ENCODE data around the gene SLC47A2. TPM values are rescaled to one million over a fixed set of nuclear protein-coding genes. Genes with fewer than 3 reads are reported as not detected.
"Not testable (repeated sequence)": the region's sequence is repeated elsewhere in the genome, so short reads cannot be mapped to it uniquely, and the experiment has no call there.

SLC47A2 gene
- total RNA-seq, 2 experiments from 2014 or later = not detected

- POLR2A ChIA-PET, H3K4me3 Mint-ChIP-seq, H3K9me3 Mint-ChIP-seq: not testable (repeated sequence)
Measured at GRCh38 chr17:19669680-19670079, 46.7 kb downstream of the SLC47A2 start.

GRCh38 chr17:19664821-19665181 lies 51.6 kb downstream of the SLC47A2 start:
- H3K36me3 Mint-ChIP-seq = peaks cover 13% of the 10 kb centered on the region
- no peaks in the 10 kb centered on the region for H3K4me1 Mint-ChIP-seq
- ATAC-seq (ENCODE audit: low read depth) (no peak), DNase-seq (no peak)
- H3K9me3 Mint-ChIP-seq = no peaks in the 10 kb centered on the region
- H3K4me3 Mint-ChIP-seq = no peak overlapping the region
- no peak overlapping the region for H3K27ac Mint-ChIP-seq
- POLR2A ChIA-PET = no interaction called here
- no peaks in the 10 kb centered on the region for H3K27me3 Mint-ChIP-seq

More at GRCh38 chr17:19669680-19670079, 46.7 kb downstream of the SLC47A2 start:
- H3K4me1 Mint-ChIP-seq; DNase-seq; ATAC-seq (ENCODE audit: low read depth); H3K27me3 Mint-ChIP-seq; H3K36me3 Mint-ChIP-seq; H3K27ac Mint-ChIP-seq: not testable (repeated sequence)

- no peak for ATAC-seq (ENCODE audit: low read depth)
- POLR2A ChIA-PET = no interaction called here
- H3K36me3 Mint-ChIP-seq = peaks cover 14% of the 10 kb centered on the region
- no peaks in the 10 kb centered on the region for H3K9me3 Mint-ChIP-seq
- H3K4me3 Mint-ChIP-seq = no peak overlapping the region
- DNase-seq = no peak
- no peaks in the 10 kb centered on the region for H3K4me1 Mint-ChIP-seq
- H3K27me3 Mint-ChIP-seq = no peaks in the 10 kb centered on the region
- no peak overlapping the region for H3K27ac Mint-ChIP-seq
Measured at GRCh38 chr17:19664136-19664820, 52.1 kb downstream of the SLC47A2 start.

- ATAC-seq (ENCODE audit: low read depth) (no peak), DNase-seq (no peak)
- no peaks in the 10 kb centered on the region for H3K27me3 Mint-ChIP-seq
- no peak overlapping the region for H3K27ac Mint-ChIP-seq
- no peaks in the 10 kb centered on the region for H3K9me3 Mint-ChIP-seq
- H3K4me3 Mint-ChIP-seq = no peak overlapping the region
- no peaks in the 10 kb centered on the region for H3K4me1 Mint-ChIP-seq
- POLR2A ChIA-PET = no interaction called here
- peaks cover 14% of the 10 kb centered on the region for H3K36me3 Mint-ChIP-seq
Measured at GRCh38 chr17:19663097-19663496, 53.3 kb downstream of the SLC47A2 start.

GRCh38 chr17:19661121-19661520 lies 55.3 kb downstream of the SLC47A2 start:
- POLR2A ChIA-PET = interaction anchor here (2.3 kb wide), 1 partner anchor 13 kb away, joined by 8 read pairs; the partner anchor contains the start of gene ALDH3A2

GRCh38 chr17:19660219-19660870 lies 56.0 kb downstream of the SLC47A2 start:
- DNase-seq (no peak), ATAC-seq (ENCODE audit: low read depth) (no peak)
- Mint-ChIP-seq H3K36me3 (peaks cover 18% of the 10 kb centered on the region), H3K27me3 (no peaks in the 10 kb centered on the region), H3K4me1 (peaks cover 2% of the 10 kb centered on the region), H3K9me3 (no peaks in the 10 kb centered on the region), H3K4me3 (no peak overlapping the region), H3K27ac (no peak overlapping the region)
- POLR2A ChIA-PET = interaction anchor here (2.3 kb wide), 1 partner anchor 12 kb away, joined by 8 read pairs; the partner anchor contains the start of gene ALDH3A2

More at GRCh38 chr17:19661121-19661520, 55.3 kb downstream of the SLC47A2 start:
- ATAC-seq (ENCODE audit: low read depth) = no peak
- no peak for DNase-seq
- Mint-ChIP-seq H3K4me1 (peaks cover under 1% of the 10 kb centered on the region), H3K4me3 (no peak overlapping the region), H3K27ac (no peak overlapping the region), H3K27me3 (no peaks in the 10 kb centered on the region), H3K36me3 (peaks cover 16% of the 10 kb centered on the region), H3K9me3 (no peaks in the 10 kb centered on the region)

- DNase-seq (no peak), ATAC-seq (ENCODE audit: low read depth) (no peak)
- Mint-ChIP-seq H3K36me3 (peaks cover 24% of the 10 kb centered on the region), H3K4me1 (peaks cover 2% of the 10 kb centered on the region), H3K27me3 (no peaks in the 10 kb centered on the region), H3K9me3 (no peaks in the 10 kb centered on the region), H3K4me3 (no peak overlapping the region), H3K27ac (no peak overlapping the region)
- POLR2A ChIA-PET = no interaction called here
Measured at GRCh38 chr17:19659366-19660177, 56.8 kb downstream of the SLC47A2 start.

GRCh38 chr17:19656851-19657581 lies 59.4 kb downstream of the SLC47A2 start:
- no peak overlapping the region for H3K4me3 Mint-ChIP-seq
- no peak overlapping the region for H3K27ac Mint-ChIP-seq
- no peak for DNase-seq
- H3K27me3 Mint-ChIP-seq = no peaks in the 10 kb centered on the region
- no peaks in the 10 kb centered on the region for H3K9me3 Mint-ChIP-seq
- peaks cover 29% of the 10 kb centered on the region for H3K36me3 Mint-ChIP-seq
- no peak for ATAC-seq (ENCODE audit: low read depth)
- POLR2A ChIA-PET = interaction anchor here (0.9 kb wide), 1 partner anchor 9 kb away, joined by 3 read pairs; the partner anchor contains the start of gene ALDH3A2
- peaks cover 3% of the 10 kb centered on the region for H3K4me1 Mint-ChIP-seq

- H3K27ac Mint-ChIP-seq = no peak overlapping the region
- POLR2A ChIA-PET = interaction anchor here (0.9 kb wide), 1 partner anchor 8 kb away, joined by 3 read pairs; the partner anchor contains the start of gene ALDH3A2
- no peak for DNase-seq
- H3K36me3 Mint-ChIP-seq = peaks cover 32% of the 10 kb centered on the region
- no peak for ATAC-seq (ENCODE audit: low read depth)
- H3K9me3 Mint-ChIP-seq = no peaks in the 10 kb centered on the region
- peaks cover 5% of the 10 kb centered on the region for H3K4me1 Mint-ChIP-seq
- H3K4me3 Mint-ChIP-seq = no peak overlapping the region
- no peaks in the 10 kb centered on the region for H3K27me3 Mint-ChIP-seq
Measured at GRCh38 chr17:19656336-19656735, 60.0 kb downstream of the SLC47A2 start.

- no peak overlapping the region for H3K27ac Mint-ChIP-seq
- peaks cover 32% of the 10 kb centered on the region for H3K36me3 Mint-ChIP-seq
- POLR2A ChIA-PET = interaction anchor here (0.7 kb wide), 1 partner anchor 8 kb away, joined by 4 read pairs; no protein-coding TSS in a partner anchor
- no peak for DNase-seq
- H3K4me3 Mint-ChIP-seq = no peak overlapping the region
- H3K9me3 Mint-ChIP-seq = no peaks in the 10 kb centered on the region
- peaks cover 14% of the 10 kb centered on the region for H3K4me1 Mint-ChIP-seq
- no peaks in the 10 kb centered on the region for H3K27me3 Mint-ChIP-seq
- no peak for ATAC-seq (ENCODE audit: low read depth)
Measured at GRCh38 chr17:19654896-19655295, 61.5 kb downstream of the SLC47A2 start.

- POLR2A ChIA-PET = interaction anchor here (0.7 kb wide), 1 partner anchor 8 kb away, joined by 4 read pairs; no protein-coding TSS in a partner anchor
- Mint-ChIP-seq H3K4me1 (peaks cover 16% of the 10 kb centered on the region), H3K4me3 (no peak overlapping the region), H3K36me3 (peaks cover 32% of the 10 kb centered on the region), H3K9me3 (no peaks in the 10 kb centered on the region), H3K27me3 (no peaks in the 10 kb centered on the region), H3K27ac (no peak overlapping the region)
- DNase-seq = no peak
- no peak for ATAC-seq (ENCODE audit: low read depth)
Measured at GRCh38 chr17:19654342-19654886, 62.0 kb downstream of the SLC47A2 start.

GRCh38 chr17:19652595-19652994 lies 63.8 kb downstream of the SLC47A2 start:
- no peaks in the 10 kb centered on the region for H3K9me3 Mint-ChIP-seq
- H3K4me1 Mint-ChIP-seq = peaks cover 23% of the 10 kb centered on the region
- H3K4me3 Mint-ChIP-seq = no peak overlapping the region
- H3K27me3 Mint-ChIP-seq = no peaks in the 10 kb centered on the region
- DNase-seq (no peak), ATAC-seq (ENCODE audit: low read depth) (no peak)
- peaks cover 30% of the 10 kb centered on the region for H3K36me3 Mint-ChIP-seq
- no peak overlapping the region for H3K27ac Mint-ChIP-seq
- POLR2A ChIA-PET = no interaction called here

All from activated naive CD8-positive, alpha-beta T cell treated with anti-CD3 and anti-CD28 coated beads, Interleukin-2, amount 10 ng/mL, durations not matched to agents 7 days and 5 days (primary cell).